DMS53 (cell line): ENCODE measurements around the gene RNF217.
"Not testable (repeated sequence)": the region's sequence is repeated elsewhere in the genome, so short reads cannot be mapped to it uniquely, and the experiment has no call there.

Source experiments
- DNase-seq: peaks from one replicate; lab custom pipeline; 2025; lab: John Stamatoyannopoulos, UW

RNF217 gene, protein sequence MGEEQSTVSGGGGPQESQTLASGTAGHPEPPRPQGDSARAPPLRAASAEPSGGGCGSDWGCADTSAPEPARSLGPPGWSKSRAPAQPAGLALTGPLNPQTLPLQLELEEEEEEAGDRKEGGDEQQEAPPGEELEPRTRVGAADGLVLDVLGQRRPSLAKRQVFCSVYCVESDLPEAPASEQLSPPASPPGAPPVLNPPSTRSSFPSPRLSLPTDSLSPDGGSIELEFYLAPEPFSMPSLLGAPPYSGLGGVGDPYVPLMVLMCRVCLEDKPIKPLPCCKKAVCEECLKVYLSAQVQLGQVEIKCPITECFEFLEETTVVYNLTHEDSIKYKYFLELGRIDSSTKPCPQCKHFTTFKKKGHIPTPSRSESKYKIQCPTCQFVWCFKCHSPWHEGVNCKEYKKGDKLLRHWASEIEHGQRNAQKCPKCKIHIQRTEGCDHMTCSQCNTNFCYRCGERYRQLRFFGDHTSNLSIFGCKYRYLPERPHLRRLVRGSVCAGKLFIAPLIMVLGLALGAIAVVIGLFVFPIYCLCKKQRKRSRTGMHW

DNA sequence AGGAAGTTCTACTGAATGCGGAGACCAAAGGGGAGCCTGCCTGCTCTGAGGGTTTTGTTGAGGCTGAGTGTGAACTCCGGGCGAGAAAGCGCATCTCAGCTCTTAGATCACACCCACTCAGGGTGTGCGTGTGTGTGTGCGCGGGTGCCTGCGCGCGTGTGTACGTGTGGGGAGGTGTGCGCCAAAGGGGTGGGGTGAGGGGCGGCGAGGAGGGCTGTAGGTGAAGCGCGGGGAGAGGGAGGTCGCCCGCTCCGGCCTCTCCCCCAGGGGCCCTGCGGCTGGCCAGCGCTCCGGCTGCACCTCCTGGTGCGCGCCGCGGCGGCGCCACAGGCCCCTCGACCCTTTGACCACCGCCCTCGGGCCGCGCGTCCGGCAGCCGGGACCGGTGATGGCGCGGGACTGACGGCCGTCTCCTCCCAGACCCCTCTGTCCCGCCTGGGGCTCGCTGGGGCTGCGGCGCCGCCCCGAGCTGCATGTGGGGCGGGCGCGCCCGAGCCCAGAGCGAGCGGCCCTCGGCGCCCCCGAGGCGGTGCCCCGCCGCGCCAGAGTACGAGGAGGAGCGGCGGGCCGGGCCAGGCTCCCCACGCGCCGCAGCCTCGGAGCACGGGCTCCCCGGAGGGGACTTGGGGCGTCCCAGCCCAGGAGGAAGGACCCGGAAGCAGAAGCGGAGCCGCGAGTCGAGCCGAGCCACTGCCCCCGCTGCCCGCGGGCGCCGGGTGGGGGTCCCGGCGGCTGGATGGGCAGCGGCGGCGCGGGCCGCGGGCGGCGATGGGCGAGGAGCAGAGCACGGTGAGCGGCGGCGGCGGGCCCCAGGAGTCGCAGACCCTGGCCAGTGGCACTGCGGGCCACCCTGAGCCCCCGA is at the start of gene RNF217:
RNF217 (plus strand) TSS at position 661 of the 862 bp plus-strand sequence; CDS start at position 769, 108 bp downstream.
- DNase-seq, result peak; percentile 73

DNA sequence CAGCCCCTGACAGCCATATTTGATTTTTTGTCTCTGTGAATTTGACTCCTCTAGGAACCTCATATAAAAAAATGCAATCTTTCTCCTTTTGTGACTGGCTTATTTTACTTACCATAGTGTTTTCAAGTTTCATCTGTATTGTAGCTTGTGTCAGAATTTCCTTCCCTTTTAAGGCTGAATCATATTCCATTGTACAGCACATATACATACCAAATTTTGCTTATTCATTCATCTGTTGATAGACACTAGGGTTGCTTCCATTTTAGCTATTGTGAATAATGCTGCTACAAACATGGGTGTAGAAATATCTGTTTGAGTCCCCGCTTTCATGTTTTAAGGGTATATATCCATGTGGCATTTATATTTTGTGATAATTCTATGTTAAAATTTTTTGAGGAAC is 49.2 kb upstream of the RNF217 start:
- no peak for DNase-seq

DNA sequence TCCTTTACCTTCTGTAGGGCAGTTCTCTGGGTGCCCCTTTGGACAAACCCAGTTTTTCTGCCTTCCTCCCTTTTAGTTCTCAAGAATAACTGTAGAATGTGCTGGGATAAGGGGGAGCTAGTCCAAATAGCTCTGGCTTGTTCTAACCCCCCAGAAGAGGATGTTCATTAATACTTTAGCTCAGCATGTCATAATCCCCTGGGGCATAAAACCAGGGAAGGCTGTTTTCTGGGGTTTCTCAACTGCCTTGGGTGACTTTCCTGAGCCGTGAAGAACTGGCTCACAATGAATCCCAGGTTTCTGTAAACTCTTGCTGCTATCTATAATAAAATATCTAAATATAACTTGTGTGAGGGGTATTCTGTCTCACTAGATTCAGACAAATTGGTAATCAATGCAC is 44.5 kb upstream of the RNF217 start:
- no peak for DNase-seq

DNA sequence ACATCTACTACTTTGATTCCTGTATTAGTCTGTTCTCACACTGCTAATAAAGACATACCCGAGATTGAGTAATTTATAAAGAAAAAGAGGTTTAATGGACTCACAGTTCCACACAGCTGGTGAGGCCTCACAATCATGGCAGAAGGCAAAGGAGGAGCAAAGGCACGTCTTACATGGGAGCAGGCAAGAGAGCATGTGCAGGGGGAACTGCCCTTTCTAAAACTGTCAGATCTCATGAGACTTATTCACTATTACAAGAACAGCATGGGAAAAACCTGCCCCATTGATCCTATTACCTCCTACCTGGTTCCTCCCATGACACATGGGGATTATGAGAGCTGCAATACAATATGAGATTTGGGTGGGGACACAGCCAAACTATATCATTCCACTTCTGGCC is 42.5 kb upstream of the RNF217 start:
- not testable (repeated sequence) for DNase-seq

DNA sequence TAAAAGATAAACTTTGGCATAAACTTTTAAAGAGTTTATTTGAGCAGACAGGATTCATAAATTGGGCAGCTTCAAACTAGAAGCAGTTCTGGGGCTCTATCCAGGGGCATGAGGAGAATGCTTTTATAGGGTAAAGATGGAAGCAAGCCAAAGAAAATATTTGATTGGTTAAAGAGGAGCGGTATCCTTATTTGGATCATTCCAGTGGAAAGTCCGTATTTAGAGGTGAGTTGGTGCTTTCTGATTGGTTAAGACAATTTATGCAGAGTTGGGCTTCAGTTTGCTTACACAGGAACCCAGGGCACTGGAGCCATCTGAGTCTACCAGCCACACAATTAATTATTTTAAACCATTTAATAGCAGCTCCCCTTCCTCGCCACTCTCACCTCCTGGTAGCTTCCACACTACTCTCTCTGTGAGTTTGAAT is 37.9 kb upstream of the RNF217 start:
- peak; percentile 2 for DNase-seq

DNA sequence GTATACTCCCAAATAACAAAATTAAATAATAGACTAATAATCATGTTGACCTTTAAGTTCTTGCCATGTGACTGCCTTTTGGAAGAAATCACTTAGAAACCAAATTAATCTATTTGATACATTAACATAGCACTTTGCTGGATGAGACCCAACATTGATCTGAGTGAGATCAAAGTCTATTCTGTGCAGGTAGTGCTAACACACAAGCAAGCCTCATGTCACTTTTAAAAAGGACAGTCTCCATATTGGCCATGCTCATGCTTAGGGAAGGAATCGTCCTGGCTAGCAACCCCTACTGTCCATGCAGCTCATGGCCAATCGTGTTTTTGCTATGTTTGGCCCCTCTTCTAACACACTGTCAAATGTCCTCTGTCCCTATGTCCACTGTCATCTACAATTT is 35.8 kb upstream of the RNF217 start:
- DNase-seq, result no peak

DNA sequence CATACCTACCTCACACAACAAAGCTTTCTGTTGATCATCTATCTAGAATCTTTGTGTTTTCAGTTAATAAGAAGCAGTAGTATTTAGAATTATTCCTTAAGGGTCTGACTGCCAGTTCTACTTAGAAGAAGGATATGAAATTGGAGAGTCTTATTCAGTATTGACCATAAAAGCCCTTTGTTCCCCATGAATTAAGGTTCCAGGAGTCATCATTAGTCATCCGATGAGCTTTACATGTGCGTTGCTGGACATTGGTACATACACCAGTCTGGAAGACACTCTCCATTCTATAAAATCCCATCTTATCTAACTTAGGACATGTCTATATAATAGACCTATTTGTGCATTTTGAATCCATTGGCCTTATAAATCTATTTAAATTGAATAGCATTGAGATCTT is 34.4 kb upstream of the RNF217 start:
- no peak for DNase-seq

DNA sequence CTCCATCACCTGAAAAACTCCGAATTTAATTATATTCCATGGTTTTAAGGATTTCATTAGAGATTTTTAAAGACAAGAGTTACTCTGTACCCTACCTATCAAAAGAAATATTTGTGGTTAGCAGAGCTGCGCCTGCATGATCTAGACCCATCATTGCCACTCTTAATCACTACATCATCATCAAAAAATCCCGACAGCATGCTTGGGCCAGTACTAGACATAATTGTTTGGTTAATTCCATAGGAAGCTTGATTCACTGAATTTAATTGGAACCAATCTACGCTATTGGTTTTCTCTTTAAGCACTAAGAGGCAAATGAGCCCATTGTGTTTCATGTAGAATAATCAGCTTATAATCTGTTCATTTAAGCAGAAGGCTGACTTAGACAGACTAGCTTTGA is 33.4 kb upstream of the RNF217 start:
- no peak for DNase-seq

DNA sequence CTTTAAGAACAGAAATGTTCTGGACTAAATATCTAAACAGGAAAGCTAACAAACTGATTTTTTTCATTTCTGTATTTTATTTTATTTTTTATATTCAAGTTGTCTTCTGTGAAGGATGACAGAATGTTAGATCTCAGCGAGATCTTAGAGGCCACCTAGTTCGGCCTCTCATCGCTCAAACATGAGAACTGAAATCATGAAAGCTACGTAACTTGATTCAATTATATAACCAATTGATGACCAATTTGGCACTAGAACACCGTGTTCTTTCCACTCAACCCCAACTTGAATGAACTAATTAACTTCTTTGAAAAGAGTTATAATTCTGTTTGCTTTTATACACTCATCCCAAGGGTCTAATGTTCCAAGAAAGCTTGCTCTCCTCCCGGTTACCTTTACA is 24.6 kb upstream of the RNF217 start:
- DNase-seq, result no peak

DNA sequence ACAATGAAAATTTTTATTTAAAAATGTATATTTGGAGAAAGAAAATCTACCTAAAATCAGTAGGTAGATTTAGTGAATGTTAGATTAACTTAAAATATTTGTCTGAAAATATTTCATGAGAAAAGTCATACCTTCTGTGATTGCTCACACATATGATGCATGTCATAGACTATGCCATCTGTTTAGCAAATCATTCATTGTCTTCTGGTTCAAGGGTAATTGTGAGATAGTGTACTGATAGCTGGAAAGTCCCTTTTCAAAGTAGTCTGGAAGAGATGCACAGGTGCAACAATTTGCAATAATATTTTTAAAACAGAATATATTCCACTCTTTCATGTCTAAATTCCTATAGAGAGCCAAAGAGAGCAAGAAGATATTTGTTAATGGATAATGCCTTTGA is 21.0 kb upstream of the RNF217 start:
- DNase-seq, result no peak

DNA sequence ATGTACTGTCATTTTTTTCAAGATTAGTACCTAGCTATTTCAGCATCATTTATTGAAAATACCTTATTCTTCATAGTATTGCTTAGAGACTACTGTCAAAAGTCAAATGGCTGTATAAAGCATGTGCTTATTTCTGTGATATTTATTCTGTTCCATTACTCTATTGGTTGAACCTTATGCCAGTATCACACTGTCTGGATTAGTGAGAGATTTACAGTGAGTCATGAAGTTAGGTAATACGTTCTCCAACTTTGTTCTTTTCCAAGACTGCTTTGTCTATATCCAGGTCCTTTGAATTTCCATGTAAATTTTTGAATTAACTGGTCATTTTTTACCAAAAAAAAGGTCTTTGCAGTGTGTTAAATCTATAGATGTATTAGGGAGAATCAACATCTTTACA is 18.6 kb upstream of the RNF217 start:
- no peak for DNase-seq

DNA sequence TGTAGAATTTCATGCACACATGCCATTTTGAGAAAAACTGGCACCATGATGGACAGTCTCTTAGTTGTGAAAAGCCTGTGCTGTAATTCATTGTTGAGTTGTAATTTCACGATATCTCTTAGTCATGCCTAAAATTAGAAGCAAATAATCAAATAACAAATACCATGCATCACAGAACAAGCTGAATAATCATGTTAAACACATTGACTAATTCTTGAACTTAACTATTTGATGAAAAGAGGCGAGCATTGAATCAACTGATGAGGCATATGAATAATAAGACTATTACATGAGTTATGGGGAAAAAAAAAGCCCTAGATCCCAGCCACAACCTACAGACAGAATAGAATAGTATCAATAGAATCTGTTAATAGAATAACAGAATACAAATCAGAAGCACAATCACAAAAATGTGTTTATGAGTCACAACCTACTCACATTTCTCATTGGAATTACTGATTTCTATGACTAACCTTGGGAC is 14.2 kb upstream of the RNF217 start:
- DNase-seq, result no peak

DNA sequence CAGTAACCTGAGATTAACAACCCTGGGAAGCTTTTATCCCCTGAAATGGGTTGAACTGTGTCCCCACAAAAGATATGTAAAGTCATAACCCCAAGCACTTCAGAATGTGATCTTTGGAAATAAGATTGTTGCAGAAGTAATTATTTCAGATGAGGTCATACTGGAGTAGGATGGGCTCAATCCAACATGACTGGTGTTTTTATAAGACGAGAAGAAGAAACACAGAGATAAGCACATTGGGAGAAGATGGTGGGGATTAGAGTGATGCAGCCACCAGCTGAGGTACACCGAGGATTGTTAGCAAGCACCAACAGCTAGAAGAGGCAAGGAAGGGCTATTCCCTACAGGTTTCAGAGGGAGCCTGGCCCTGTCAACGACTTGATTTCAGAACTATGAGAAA is 12.5 kb upstream of the RNF217 start:
- no peak for DNase-seq

DNA sequence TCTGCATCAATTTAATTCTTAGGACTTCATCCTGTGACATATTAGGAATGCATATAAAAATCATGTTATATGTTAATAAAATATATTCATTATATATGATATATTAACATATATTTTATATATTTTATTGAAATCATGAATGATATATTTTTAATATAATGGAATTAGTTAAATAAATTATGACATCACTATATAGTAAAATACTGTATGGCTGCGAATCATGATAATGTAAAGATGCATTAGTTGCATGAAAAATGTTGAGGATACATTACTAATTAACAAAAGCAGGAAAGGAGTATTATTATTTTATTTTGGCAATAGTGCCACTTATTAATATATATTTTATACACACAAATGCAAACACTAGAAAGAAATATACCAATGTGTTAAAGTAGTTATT is 8.4 kb upstream of the RNF217 start:
- DNase-seq, result no peak

DNA sequence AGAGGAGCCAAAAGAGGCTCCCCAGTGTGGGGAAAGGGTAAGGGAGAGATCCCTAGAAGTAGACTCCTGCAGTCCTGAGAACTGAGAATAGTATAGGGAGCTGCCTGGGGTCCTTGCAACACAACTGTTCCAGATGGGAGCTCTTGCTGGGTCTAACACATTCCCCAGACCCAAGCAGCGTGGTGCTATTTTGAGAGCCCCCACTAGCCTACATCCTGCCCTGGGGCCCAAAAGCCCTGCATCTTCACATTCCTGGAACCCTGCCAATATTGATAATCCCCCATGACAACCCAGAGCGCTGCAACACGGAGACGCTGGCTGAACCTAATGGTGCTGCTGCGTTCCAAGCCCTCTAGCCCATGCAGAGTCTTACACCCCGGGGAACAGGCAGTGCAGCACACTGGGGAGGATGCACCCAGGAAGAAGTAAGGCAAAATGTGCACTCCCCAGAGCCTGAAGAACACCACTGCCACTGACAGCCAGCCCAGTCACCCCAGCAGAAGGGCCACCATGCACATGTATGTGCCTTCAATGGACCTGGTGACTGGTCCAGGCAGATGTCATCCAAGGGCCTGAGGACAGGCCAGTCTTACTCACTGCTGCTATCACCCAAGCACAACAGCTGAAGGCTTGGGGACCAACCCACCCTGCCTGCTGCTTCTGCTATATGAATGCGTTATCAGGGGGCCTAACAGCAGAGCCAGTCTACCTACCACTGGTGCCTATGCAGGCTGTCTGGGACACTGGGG is 7.0 kb upstream of the RNF217 start:
- DNase-seq, result no peak

DNA sequence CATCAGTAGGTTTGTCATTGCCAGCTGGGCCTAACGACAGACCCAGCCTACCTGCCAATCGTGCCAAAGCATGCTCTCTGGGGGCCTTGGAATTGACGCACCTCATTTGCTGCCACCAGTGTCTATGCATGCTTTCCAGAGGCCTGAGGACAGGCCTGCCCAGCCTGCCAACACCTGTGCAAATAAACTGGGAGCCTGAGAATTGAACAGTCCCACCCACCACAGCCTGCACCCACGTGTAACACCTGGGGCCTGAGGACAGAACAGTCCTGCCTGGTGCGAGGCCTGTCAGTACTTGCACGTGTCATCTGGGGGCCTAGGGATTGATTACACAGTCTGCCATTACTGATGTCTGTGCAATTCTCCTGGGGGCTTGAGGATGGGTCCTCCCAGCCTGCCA is 6.2 kb upstream of the RNF217 start:
- DNase-seq, result no peak

DNA sequence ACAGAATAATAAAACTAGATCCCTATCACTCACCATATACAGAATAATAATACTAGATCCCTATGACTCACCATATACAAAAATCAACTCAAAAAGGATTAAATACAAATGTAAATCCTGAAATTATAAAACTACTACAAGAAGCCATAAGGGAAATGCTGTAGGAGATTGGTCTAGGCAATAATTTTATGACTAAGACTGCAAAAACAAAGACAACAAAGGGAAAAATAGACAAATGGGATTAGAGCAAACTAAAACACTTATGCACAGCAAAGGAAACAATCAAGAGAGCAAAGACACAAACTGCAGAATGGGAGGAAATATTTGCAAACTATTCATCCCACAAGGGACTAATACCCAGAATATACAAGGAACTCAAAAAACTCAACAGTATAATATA is 4.1 kb upstream of the RNF217 start:
- DNase-seq, result no peak

DNA sequence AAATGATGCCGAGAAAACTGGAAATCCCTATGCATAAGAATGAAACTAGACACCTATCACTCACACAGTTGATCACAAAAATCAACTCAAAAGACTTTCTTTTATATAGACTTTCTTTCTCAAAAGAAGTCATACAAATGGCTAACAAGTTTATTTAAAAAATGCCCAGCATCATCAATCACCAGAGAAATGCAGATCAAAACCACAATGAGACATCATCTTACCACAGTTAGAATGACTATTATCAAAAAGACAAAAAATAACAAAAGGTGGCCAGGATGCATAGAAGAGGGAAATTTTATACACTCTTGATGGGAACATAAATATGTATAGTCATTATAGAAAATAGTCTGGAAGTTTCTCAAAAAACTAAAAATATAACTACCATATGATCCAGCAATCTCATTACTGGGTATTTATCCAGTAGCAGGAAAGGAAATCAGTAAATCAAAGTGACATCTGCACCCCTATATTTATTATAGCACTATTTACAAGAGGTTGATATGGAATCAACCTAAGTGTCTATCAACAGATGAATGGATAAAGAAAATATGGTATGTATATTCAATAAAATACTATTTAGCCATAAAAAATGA is 3.4 kb upstream of the RNF217 start:
- DNase-seq, result peak; percentile 9

DNA sequence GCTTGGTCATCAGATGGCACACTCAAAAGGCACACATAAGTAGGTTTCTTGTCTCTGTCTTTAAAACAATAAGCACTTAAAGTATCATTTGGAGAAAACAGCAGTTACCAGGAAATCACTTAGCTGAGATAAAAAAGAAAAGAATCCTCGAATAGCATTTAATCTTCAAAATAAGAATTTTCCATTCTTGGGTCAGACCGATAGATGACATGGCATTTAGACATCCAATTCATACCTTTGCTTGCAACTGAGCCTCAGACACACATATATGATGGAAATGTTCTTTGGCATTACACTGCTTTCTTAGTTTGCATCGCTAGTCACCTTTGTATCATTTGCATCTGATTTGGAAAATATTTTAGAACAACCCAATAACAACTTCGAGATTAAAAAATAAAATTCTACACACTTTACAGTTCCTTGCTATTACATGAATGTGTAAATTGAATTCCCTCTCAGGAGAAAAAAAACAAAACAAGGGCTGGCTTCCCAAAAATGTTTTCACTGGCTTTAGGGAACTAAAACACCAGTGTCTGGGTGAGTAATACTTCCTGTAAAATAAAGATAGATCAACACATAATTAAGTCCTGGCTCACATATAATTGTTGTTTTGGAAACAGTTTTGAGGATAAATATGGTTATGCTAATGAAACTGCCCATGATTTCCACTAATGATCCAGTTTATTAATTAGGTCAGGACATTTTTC is 1.3 kb upstream of the RNF217 start:
- DNase-seq, result no peak

DNA sequence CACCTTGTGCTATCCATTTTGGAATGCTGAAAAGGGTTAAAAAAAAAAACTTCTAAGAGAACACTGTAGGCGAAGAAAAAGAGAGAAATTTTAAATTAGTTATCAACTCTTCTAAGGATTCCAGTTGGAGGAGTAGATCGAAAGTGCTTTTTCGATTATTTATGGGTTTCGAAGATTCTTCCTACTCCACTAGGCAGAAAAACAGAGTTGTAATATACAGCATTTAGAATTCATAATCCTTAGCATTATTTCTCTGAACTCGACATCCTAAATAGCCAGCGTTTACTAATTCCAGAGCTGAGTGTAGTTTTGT is 817 bp upstream of the RNF217 start:
- DNase-seq, result no peak
